Stimulated activated CD4-positive, alpha-beta T cell treated with anti-CD3 and anti-CD28 coated beads, TNF-alpha, amount 100 ng/mL, for 4 hours (primary cell): ENCODE measurements around the gene ST6GALNAC3.
"Not testable (repeated sequence)": the region's sequence is repeated elsewhere in the genome, so short reads cannot be mapped to it uniquely, and the experiment has no call there.

Experiments used
- DNase-seq, 3 experiments: peaks; one replicate each; pipeline ENCODE4 v3.0.0-alpha.2; 2020; ENCODE audit warnings: low read depth in 3 of 3

Gene ST6GALNAC3

GRCh38 chr1:76190749-76191424 is 116.3 kb downstream of the ST6GALNAC3 start:
- DNase-seq: no peak

- DNase-seq: no peak
Observed at GRCh38 chr1:76191561-76191960, 117.0 kb downstream of the ST6GALNAC3 start.

- DNase-seq: no peak
Observed at GRCh38 chr1:76198452-76198851, 123.9 kb downstream of the ST6GALNAC3 start.

GRCh38 chr1:76202670-76203069 is 128.1 kb downstream of the ST6GALNAC3 start:
- no peak for DNase-seq

GRCh38 chr1:76203127-76203526 is 128.6 kb downstream of the ST6GALNAC3 start:
- DNase-seq: no peak

- no peak for DNase-seq
Observed at GRCh38 chr1:76209238-76209637, 134.7 kb downstream of the ST6GALNAC3 start.

- DNase-seq: no peak
Observed at GRCh38 chr1:76209648-76210047, 135.1 kb downstream of the ST6GALNAC3 start.

- DNase-seq: no peak
Observed at GRCh38 chr1:76210160-76210559, 135.6 kb downstream of the ST6GALNAC3 start.

- no peak for DNase-seq
Observed at GRCh38 chr1:76218888-76219287, 144.3 kb downstream of the ST6GALNAC3 start.

- no peak for DNase-seq
Observed at GRCh38 chr1:76219366-76219818, 144.8 kb downstream of the ST6GALNAC3 start.

- no peak for DNase-seq
Observed at GRCh38 chr1:76224752-76225151, 150.2 kb downstream of the ST6GALNAC3 start.

GRCh38 chr1:76225526-76225925 is 151.0 kb downstream of the ST6GALNAC3 start:
- DNase-seq: no peak

- no peak for DNase-seq
Observed at GRCh38 chr1:76227621-76228020, 153.1 kb downstream of the ST6GALNAC3 start.

- DNase-seq: no peak
Observed at GRCh38 chr1:76229279-76230005, 154.9 kb downstream of the ST6GALNAC3 start.

- DNase-seq: no peak
Observed at GRCh38 chr1:76230842-76231281, 156.3 kb downstream of the ST6GALNAC3 start.

- DNase-seq: no peak
Observed at GRCh38 chr1:76231320-76231719, 156.8 kb downstream of the ST6GALNAC3 start.

GRCh38 chr1:76232666-76233065 is 158.1 kb downstream of the ST6GALNAC3 start:
- DNase-seq: no peak

- no peak for DNase-seq
Observed at GRCh38 chr1:76234061-76234460, 159.5 kb downstream of the ST6GALNAC3 start.

GRCh38 chr1:76237211-76237610 is 162.7 kb downstream of the ST6GALNAC3 start:
- DNase-seq: no peak

- DNase-seq: no peak
Observed at GRCh38 chr1:76238094-76238628, 163.6 kb downstream of the ST6GALNAC3 start.

GRCh38 chr1:76239470-76239918 is 164.9 kb downstream of the ST6GALNAC3 start:
- no peak for DNase-seq

GRCh38 chr1:76240316-76240715 is 165.8 kb downstream of the ST6GALNAC3 start:
- no peak for DNase-seq

GRCh38 chr1:76242587-76242986 is 168.0 kb downstream of the ST6GALNAC3 start:
- DNase-seq: not testable (repeated sequence)
